Neutrophil (primary cell): ENCODE measurements around the gene KRTAP10-8.

ENCODE experiments used
- H3K27ac ChIP-seq: fragments of 200-600 bp; sonication (generic); 2 replicates; pipeline ENCODE4 v1.5.1; 2016; ENCODE audit warnings: mild to moderate bottlenecking, moderate library complexity
- H3K27me3 ChIP-seq: fragments of 200-600 bp; sonication (generic); 2 replicates; pipeline ENCODE4 v1.6.0; 2016; ENCODE audit warnings: mild to moderate bottlenecking
- H3K36me3 ChIP-seq: fragments of 200-600 bp; sonication (generic); 2 replicates; pipeline ENCODE4 v1.5.1; 2017
- H3K4me1 ChIP-seq, 2 experiments: fragments of 200-600 bp in 1 of 2; sonication (generic) in 1 of 2; 1 replicate in 1 of 2; 2 replicates in 1 of 2; pipeline versions ENCODE4 v1.5.1 to v1.6.1; 2013 to 2016; ENCODE audit warnings: low read depth in 1 of 2, low read length in 1 of 2, mild to moderate bottlenecking in 1 of 2, moderate library complexity in 1 of 2; ENCODE audit not compliant: control insufficient read depth in 1 of 2, insufficient read depth in 1 of 2
- H3K4me3 ChIP-seq, 2 experiments: fragments of 200-600 bp in 1 of 2; sonication (generic) in 1 of 2; 1 replicate in 1 of 2; 2 replicates in 1 of 2; pipeline ENCODE4 v1.5.1; 2013 to 2016; ENCODE audit warnings: low read depth in 1 of 2, low read length in 1 of 2, mild to moderate bottlenecking in 1 of 2, moderate library complexity in 1 of 2
- H3K9me3 ChIP-seq: fragments of 200-600 bp; sonication (generic); 2 replicates; pipeline ENCODE4 v1.5.1; 2016
- TF ChIP-seq, protein P1 (sequence below): fragments of 200-600 bp; sonication (generic); IDR thresholded peaks from 2 replicates; pipeline ENCODE4 v1.5.1; 2016; ENCODE audit warnings: antibody characterized with exemption

Gene KRTAP10-8

GRCh38 chr21:44618504-44618903, 6.6 kb downstream of the KRTAP10-8 start:
- TF ChIP-seq, protein P1, sequence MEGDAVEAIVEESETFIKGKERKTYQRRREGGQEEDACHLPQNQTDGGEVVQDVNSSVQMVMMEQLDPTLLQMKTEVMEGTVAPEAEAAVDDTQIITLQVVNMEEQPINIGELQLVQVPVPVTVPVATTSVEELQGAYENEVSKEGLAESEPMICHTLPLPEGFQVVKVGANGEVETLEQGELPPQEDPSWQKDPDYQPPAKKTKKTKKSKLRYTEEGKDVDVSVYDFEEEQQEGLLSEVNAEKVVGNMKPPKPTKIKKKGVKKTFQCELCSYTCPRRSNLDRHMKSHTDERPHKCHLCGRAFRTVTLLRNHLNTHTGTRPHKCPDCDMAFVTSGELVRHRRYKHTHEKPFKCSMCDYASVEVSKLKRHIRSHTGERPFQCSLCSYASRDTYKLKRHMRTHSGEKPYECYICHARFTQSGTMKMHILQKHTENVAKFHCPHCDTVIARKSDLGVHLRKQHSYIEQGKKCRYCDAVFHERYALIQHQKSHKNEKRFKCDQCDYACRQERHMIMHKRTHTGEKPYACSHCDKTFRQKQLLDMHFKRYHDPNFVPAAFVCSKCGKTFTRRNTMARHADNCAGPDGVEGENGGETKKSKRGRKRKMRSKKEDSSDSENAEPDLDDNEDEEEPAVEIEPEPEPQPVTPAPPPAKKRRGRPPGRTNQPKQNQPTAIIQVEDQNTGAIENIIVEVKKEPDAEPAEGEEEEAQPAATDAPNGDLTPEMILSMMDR: peak; percentile 46
- Histone ChIP-seq H3K36me3 (no peaks in the 10 kb centered on the region), H3K9me3 (no peaks in the 10 kb centered on the region), H3K4me3 (peak overlapping the region; percentile 5 to 32), H3K27ac (peak overlapping the region; percentile 88), H3K4me1 (peaks cover 30 to 44% of the 10 kb centered on the region in 2 experiments), H3K27me3 (no peaks in the 10 kb centered on the region)

GRCh38 chr21:44618909-44619308, 7.0 kb downstream of the KRTAP10-8 start:
- H3K27me3 ChIP-seq: no peaks in the 10 kb centered on the region
- TF ChIP-seq, protein P1: no peak
- peak overlapping the region; percentile 5 to 32 for H3K4me3 ChIP-seq
- no peaks in the 10 kb centered on the region for H3K36me3 ChIP-seq
- peak overlapping the region; percentile 88 for H3K27ac ChIP-seq
- H3K9me3 ChIP-seq: no peaks in the 10 kb centered on the region
- peaks cover 30 to 44% of the 10 kb centered on the region in 2 experiments for H3K4me1 ChIP-seq

GRCh38 chr21:44619886-44620285, 8.0 kb downstream of the KRTAP10-8 start:
- TF ChIP-seq, protein P1: no peak

DNA sequence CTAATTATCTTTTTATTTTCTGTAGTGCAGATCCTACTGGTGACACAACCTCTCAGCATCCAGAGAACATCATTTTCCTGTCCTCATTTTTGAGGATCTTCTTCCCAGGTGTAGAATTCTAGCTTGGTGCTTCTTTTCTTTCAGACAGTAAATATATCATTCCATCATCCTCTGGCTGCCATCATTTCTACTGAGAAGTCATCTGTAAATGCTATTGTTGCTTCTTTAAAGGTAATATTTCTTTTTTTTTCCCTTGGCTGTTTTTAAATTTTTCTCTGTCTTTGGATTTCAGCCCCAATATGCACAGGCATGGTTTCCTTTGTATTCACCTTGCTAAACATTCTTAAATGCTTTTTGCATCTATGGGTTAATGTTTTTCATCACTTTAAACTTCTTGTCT, 11.7 kb downstream of the KRTAP10-8 start:
- H3K36me3 ChIP-seq: no peaks in the 10 kb centered on the region
- no peaks in the 10 kb centered on the region for H3K9me3 ChIP-seq
- H3K4me3 ChIP-seq: no peak overlapping the region
- TF ChIP-seq, protein P1: no peak
- H3K27me3 ChIP-seq: peaks cover 5% of the 10 kb centered on the region
- peaks cover 15 to 23% of the 10 kb centered on the region in 2 experiments for H3K4me1 ChIP-seq
- H3K27ac ChIP-seq: no peak overlapping the region

More at GRCh38 chr21:44619886-44620285, 8.0 kb downstream of the KRTAP10-8 start:
- Histone ChIP-seq H3K4me1 (peaks cover 30 to 44% of the 10 kb centered on the region in 2 experiments), H3K27ac (peak overlapping the region; percentile 88), H3K4me3 (no peak overlapping the region), H3K27me3 (no peaks in the 10 kb centered on the region), H3K9me3 (no peaks in the 10 kb centered on the region), H3K36me3 (no peaks in the 10 kb centered on the region)

DNA sequence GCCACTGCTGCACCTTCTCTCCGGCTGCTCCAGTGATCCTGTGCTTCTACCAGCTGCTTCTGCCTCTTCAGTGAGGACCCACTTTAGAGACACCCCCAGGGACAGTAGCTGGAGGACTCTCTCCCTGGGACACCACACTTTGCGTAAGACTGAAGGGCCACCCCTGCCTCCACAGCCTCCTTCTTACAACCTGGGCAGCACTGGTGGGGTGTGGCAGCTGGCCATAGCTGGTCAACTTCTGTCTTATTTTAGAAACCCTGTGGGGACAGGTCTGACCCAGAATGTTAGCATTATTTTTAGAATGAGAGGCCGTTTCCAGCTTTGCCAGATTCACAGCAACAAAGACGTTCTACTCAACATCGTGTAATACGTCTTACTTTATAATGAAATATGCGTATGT, 13.9 kb downstream of the KRTAP10-8 start:
- no peak overlapping the region for H3K4me3 ChIP-seq
- TF ChIP-seq, protein P1: no peak
- peaks cover 5 to 17% of the 10 kb centered on the region in 2 experiments for H3K4me1 ChIP-seq
- peaks cover 8% of the 10 kb centered on the region for H3K27me3 ChIP-seq
- no peak overlapping the region for H3K27ac ChIP-seq
- no peaks in the 10 kb centered on the region for H3K9me3 ChIP-seq
- no peaks in the 10 kb centered on the region for H3K36me3 ChIP-seq

GRCh38 chr21:44626262-44626661, 14.4 kb downstream of the KRTAP10-8 start:
- H3K27ac ChIP-seq: no peak overlapping the region
- H3K27me3 ChIP-seq: peaks cover 8% of the 10 kb centered on the region
- H3K36me3 ChIP-seq: no peaks in the 10 kb centered on the region
- peaks cover 5 to 17% of the 10 kb centered on the region in 2 experiments for H3K4me1 ChIP-seq
- TF ChIP-seq, protein P1: no peak
- no peaks in the 10 kb centered on the region for H3K9me3 ChIP-seq
- H3K4me3 ChIP-seq: no peak overlapping the region
